OCI-LY1 (cell line): Measurements from ENCODE around the gene EXTL2.

ENCODE experiments used
- EZH2 ChIP-seq: fragments of 200-600 bp; sonication (generic), shearing (Covaris generic); IDR thresholded peaks from 2 replicates; pipeline ENCODE4 v1.8.0; 2017; ENCODE audit warnings: borderline replicate concordance, mixed run types, mild to moderate bottlenecking, antibody characterized with exemption, low read length, moderate library complexity, mixed read lengths
- TF ChIP-seq, protein P1 (sequence below): fragments of 200-600 bp; sonication (generic), shearing (Covaris generic); IDR thresholded peaks from 2 replicates; pipeline ENCODE4 v1.5.1; 2017; ENCODE audit warnings: mild to moderate bottlenecking, antibody characterized with exemption, low read length, moderate library complexity, mixed read lengths

DNA sequence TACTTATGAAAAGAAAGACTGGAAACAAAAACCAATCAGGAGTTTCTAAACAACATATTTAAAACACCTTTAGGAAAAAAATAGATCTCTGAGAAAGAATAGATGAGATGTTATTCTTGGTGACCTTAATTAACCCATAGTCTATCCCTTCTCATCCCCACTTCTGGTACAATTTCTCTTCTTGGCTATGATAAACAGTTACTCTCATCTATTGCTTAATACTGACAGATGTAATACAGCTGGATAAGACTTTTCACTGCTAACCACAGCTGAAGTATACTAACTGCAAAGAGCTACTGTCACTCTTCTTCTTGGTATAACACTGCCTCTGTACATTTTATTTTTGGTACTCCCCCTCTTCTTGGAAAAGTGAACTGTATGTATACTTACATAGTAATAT is 15.2 kb downstream of the EXTL2 start:
- TF ChIP-seq, protein P1, sequence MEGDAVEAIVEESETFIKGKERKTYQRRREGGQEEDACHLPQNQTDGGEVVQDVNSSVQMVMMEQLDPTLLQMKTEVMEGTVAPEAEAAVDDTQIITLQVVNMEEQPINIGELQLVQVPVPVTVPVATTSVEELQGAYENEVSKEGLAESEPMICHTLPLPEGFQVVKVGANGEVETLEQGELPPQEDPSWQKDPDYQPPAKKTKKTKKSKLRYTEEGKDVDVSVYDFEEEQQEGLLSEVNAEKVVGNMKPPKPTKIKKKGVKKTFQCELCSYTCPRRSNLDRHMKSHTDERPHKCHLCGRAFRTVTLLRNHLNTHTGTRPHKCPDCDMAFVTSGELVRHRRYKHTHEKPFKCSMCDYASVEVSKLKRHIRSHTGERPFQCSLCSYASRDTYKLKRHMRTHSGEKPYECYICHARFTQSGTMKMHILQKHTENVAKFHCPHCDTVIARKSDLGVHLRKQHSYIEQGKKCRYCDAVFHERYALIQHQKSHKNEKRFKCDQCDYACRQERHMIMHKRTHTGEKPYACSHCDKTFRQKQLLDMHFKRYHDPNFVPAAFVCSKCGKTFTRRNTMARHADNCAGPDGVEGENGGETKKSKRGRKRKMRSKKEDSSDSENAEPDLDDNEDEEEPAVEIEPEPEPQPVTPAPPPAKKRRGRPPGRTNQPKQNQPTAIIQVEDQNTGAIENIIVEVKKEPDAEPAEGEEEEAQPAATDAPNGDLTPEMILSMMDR, result no peak
- no peak for TF ChIP-seq EZH2
